HL-60/S4 (cell line): ENCODE measurements around the gene KRTAP10-6.
"Not testable (repeated sequence)": the region's sequence is repeated elsewhere in the genome, so short reads cannot be mapped to it uniquely, and the experiment has no call there.

Experiments
- in situ Hi-C: fragments of 300-500 bp; cut with MboI; formaldehyde crosslinking; loops from 2 replicates; pipeline ENCODE4 v1.14.3; 2022; ENCODE audit warnings: low sequenced_read_pairs

Gene KRTAP10-6

GRCh38 chr21:44592446-44593311 is at the start of gene KRTAP10-6:
Gene KRTAP10-6, minus strand, starts transcription at chr21:44592505. Its CDS starts 21 bp downstream, at chr21:44592484.
- in situ Hi-C loops: no loop called here

DNA sequence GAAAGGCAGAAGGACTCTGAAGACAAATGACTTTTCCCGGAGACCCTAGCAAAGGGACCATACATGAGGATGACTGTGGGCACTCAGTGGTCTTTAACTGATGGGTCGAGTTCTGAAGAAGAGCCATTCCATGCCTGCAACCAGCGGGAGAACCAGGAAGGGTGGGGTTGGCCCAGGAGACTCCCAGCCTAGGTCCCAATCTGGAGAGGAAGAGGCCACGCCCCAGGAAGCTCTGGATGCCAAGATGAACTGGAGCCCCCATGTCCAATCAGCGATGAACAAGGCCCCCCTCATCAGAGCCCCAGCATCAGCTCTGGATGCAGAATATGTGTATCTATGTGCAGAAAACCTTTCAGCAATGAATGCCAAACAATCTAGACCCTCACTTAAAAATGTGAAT is 48.5 kb upstream of the KRTAP10-6 start:
- in situ Hi-C loops: no loop called here

GRCh38 chr21:44639331-44639655 is 47.0 kb upstream of the KRTAP10-6 start:
- in situ Hi-C loops: no loop called here

GRCh38 chr21:44638506-44639330 is 46.4 kb upstream of the KRTAP10-6 start:
- in situ Hi-C loops: not testable (repeated sequence)

GRCh38 chr21:44637851-44638348 is 45.6 kb upstream of the KRTAP10-6 start:
- in situ Hi-C loops: not testable (repeated sequence)

DNA sequence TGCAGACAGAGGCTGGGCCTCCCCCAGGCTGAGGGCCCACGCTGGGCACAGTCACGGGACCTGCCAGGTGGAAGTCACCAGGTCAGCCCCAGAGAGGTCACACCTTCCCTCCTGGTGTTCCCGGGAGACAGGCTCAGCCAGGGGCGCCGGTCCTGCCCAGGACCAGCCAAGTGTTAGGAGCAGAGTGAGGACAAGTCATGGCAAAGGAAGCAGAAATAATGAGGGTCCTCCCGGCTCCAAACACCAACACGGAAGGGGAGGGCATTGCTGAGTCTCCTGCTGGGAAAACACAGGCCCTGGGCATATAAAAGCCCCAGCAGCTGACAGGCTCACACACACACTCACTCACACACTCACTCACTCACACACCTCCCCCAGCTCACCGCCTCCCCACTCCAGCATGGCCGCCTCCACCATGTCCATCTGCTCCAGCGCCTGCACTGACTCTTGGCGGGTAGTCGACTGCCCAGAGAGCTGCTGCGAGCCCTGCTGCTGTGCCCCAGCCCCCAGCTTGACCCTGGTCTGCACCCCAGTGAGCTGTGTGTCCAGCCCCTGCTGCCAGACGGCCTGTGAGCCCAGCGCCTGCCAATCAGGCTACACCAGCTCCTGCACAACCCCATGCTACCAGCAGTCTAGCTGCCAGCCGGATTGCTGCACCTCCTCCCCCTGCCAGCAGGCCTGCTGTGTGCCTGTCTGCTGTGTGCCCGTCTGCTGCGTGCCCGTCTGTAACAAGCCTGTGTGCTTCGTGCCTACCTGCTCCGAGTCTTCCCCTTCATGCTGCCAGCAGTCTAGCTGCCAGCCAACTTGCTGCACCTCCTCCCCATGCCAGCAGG is 44.9 kb upstream of the KRTAP10-6 start, which contains the start of gene KRTAP10-10:
Gene KRTAP10-10, plus strand, starts transcription at position 339 of the 833 bp plus-strand sequence. Its CDS starts 62 bp downstream, at position 401.
- in situ Hi-C loops: no loop called here

- in situ Hi-C loops: no loop called here
Observed at GRCh38 chr21:44636209-44637017, 44.1 kb upstream of the KRTAP10-6 start.

GRCh38 chr21:44632067-44632466 is 39.8 kb upstream of the KRTAP10-6 start:
- in situ Hi-C loops: no loop called here

GRCh38 chr21:44630440-44630839 is 38.1 kb upstream of the KRTAP10-6 start:
- in situ Hi-C loops: no loop called here

DNA sequence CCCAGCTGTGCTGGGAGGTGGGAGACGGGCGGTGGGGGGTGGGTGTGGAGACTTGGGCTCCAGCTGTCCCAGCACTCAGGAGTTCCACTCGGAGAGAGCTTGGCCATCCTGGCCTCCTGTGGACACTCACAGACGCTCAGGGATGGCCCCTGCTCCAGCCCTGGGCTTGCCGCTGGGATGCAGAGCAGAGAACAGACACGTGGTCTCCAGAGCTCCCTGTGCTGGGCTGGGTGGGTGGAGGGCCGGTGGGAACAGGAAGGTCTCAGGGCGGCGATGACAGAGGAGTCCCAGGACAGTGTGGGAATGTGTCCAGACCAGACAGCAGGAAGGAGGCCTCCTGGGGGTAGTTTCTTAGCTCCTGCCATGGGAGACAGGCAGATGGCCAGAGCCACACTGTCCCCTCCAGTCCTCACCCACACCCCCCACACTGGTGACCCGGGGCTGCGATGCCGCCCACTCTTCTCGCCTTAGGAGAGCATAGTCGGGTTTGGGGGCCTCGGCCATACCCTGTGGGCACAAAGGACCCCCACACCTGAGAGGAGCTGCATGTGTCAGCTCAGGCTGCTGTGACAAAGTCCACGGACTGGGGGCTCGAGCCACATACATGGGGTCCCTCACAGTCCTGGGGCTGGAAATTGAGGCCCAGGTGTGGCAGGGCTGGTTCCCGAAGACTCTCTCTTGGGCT is 36.5 kb upstream of the KRTAP10-6 start:
- in situ Hi-C loops: no loop called here

DNA sequence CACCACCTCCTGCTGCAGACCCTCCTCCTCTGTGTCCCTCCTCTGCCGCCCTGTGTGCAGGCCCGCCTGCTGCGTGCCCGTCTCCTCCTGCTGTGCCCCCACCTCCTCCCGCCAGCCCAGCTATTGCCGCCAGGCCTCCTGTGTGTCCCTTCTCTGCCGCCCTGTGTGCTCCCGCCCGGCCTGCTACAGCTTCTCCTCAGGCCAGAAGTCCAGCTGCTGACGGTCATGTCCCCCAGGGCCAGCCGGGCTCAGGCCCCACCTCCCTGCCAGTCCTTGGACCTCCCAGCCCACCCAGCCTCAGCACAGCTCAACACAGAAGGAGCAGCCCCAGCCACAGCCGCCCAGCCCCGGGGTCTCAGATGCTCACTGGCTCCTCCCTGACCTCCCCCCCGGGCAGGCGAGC is 35.5 kb upstream of the KRTAP10-6 start:
- in situ Hi-C loops: not testable (repeated sequence)

DNA sequence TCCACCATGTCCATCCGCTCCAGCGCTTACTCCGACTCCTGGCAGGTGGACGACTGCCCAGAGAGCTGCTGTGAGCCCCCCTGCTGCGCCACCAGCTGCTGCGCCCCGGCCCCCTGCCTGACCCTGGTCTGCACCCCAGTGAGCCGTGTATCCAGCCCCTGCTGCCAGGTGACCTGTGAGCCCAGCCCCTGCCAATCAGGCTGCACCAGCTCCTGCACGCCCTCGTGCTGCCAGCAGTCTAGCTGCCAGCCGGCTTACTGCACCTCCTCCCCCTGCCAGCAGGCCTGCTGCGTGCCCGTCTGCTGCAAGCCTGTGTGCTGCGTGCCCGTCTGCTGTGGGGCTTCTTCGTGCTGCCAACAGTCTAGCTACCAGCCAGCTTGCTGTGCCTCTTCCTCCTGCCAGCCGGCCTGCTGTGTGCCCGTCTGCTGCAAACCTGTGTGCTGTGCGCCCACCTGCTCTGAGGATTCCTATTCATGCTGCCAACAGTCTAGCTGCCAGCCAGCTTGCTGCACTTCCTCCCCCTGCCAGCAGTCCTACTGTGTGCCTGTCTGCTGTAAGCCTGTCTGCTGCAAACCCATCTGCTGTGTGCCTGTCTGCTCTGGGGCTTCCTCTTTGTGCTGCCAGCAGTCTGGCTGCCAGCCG is 35.0 kb upstream of the KRTAP10-6 start:
- in situ Hi-C loops: not testable (repeated sequence)

- in situ Hi-C loops: no loop called here
Observed at GRCh38 chr21:44626673-44627143, 34.4 kb upstream of the KRTAP10-6 start, which contains the start of gene KRTAP10-9. Gene KRTAP10-9, plus strand, starts transcription at chr21:44627093. Its CDS starts 79 bp downstream, at chr21:44627172.

GRCh38 chr21:44626262-44626661 is 34.0 kb upstream of the KRTAP10-6 start:
- in situ Hi-C loops: no loop called here

- in situ Hi-C loops: no loop called here
Observed at GRCh38 chr21:44625756-44626155, 33.5 kb upstream of the KRTAP10-6 start.

GRCh38 chr21:44623575-44623974 is 31.3 kb upstream of the KRTAP10-6 start:
- in situ Hi-C loops: no loop called here

GRCh38 chr21:44619886-44620285 is 27.6 kb upstream of the KRTAP10-6 start:
- in situ Hi-C loops: no loop called here

DNA sequence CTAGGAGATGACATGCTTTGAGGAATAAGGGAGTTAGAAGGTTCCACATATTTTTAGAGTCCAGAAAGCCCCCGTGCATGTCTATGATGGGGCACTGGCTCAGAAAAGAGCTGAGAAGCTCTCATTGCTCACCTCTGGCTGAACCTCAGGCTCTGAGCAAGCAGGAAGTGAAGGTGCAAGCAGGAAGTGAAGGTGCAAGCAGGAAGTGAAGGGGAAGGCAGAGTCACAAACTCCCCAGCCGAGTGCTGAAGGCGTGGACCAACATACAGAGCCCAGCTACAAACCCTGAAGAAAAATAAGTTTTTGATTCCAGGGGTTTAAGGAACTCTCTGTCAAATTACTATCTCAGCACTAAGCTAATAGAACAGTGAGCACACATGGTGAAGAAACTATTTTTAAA is 26.6 kb upstream of the KRTAP10-6 start:
- in situ Hi-C loops: no loop called here

DNA sequence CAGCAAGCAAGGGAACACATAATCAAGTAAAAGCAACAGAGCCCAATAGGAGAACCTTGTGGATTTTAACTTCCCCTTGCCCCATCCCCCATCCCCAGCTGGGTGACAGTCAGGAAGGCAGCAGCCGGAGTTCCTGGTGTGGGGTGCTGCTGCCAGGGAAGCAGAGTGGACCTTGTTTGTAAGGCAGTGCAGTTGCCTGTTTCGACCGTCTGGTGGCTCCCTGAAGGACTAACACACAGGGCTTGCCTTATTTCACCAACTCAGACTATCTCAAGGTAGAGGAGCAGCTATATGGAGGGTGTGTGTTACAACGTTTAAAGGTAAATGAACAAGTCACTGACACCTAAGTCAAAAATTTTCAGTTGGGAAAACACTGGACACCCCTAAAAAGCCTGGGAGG is 26.2 kb upstream of the KRTAP10-6 start:
- in situ Hi-C loops: no loop called here
